ENCODE data around the gene IFNAR2.

IFNAR2 gene

GRCh38 chr21:33189237-33189636, 40.5 kb upstream of the IFNAR2 start:
- H4K20me1 ChIP-seq (ENCODE audit: insufficient read depth, low read length) = no peaks in the 10 kb centered on the region
- H3K79me2 ChIP-seq (ENCODE audit: low read length) = no peaks in the 10 kb centered on the region
- no peak overlapping the region for H2AFZ ChIP-seq (ENCODE audit: low read length)
- no peaks in the 10 kb centered on the region for H3F3A ChIP-seq (ENCODE audit: insufficient read depth, low read length)
- no peaks in the 10 kb centered on the region for H3K9me2 ChIP-seq (replicated peaks; ENCODE audit: insufficient read depth, low read length)
- no peak overlapping the region for H3K4me2 ChIP-seq (ENCODE audit: low read depth, low read length)
- H3K27ac ChIP-seq (ENCODE audit: low read length) = no peak overlapping the region
- no peaks in the 10 kb centered on the region for H3K36me3 ChIP-seq (replicated peaks; ENCODE audit: insufficient read depth, low read length)
- no peaks in the 10 kb centered on the region for H3K27me3 ChIP-seq (replicated peaks; ENCODE audit: insufficient read depth, low read length)
- no peak overlapping the region for H3K9ac ChIP-seq (ENCODE audit: low read length)
- H3K4me1 ChIP-seq (ENCODE audit: low read length) = 0 out of 2 replicates have a peak, but pooled peaks cover 3% of the 10 kb centered on the region
- no peak for DNase-seq
- H3K4me3 ChIP-seq (ENCODE audit: low read length) = no peak overlapping the region
- no peaks in the 10 kb centered on the region for H3K9me3 ChIP-seq (replicated peaks; ENCODE audit: insufficient read depth, low read length)
- TF ChIP-seq, protein P1, sequence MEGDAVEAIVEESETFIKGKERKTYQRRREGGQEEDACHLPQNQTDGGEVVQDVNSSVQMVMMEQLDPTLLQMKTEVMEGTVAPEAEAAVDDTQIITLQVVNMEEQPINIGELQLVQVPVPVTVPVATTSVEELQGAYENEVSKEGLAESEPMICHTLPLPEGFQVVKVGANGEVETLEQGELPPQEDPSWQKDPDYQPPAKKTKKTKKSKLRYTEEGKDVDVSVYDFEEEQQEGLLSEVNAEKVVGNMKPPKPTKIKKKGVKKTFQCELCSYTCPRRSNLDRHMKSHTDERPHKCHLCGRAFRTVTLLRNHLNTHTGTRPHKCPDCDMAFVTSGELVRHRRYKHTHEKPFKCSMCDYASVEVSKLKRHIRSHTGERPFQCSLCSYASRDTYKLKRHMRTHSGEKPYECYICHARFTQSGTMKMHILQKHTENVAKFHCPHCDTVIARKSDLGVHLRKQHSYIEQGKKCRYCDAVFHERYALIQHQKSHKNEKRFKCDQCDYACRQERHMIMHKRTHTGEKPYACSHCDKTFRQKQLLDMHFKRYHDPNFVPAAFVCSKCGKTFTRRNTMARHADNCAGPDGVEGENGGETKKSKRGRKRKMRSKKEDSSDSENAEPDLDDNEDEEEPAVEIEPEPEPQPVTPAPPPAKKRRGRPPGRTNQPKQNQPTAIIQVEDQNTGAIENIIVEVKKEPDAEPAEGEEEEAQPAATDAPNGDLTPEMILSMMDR (IDR thresholded peaks at IDR 0.05; ENCODE audit: low read length) = no peak
- TF ChIP-seq EZH2phosphoT487 (IDR thresholded peaks at IDR 0.05; ENCODE audit: low read length) (no peak), EZH2 (optimal IDR thresholded peaks at IDR 0.05; ENCODE audit: low read depth, low read length) (no peak)

DNA sequence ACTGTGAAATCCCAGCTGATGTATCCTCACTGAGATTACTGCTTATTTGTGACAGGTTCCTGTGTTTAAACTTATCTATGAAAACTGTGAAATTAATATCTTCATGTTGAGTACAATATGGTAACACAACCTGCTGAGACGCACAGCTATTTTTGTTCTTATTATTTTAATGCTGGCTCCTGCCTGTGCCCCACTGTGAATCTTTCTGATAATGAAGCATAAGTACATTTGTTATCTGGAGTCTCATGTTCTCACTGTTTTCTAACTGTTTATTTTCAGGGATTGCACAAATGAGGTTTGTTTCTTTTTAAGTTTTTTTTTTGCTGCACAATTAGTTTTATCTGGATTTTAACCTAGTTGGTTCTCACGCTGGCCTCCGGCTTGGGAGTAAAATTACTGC, 39.9 kb upstream of the IFNAR2 start:
- Histone ChIP-seq H3K9me3 (replicated peaks; ENCODE audit: insufficient read depth, low read length) (no peaks in the 10 kb centered on the region), H3K4me3 (ENCODE audit: low read length) (no peak overlapping the region), H3K27ac (ENCODE audit: low read length) (no peak overlapping the region), H3K4me2 (ENCODE audit: low read depth, low read length) (no peak overlapping the region), H3K9me2 (replicated peaks; ENCODE audit: insufficient read depth, low read length) (no peaks in the 10 kb centered on the region), H4K20me1 (ENCODE audit: insufficient read depth, low read length) (no peaks in the 10 kb centered on the region), H3K79me2 (ENCODE audit: low read length) (no peaks in the 10 kb centered on the region), H3K36me3 (replicated peaks; ENCODE audit: insufficient read depth, low read length) (no peaks in the 10 kb centered on the region), H3K27me3 (replicated peaks; ENCODE audit: insufficient read depth, low read length) (no peaks in the 10 kb centered on the region), H3K9ac (ENCODE audit: low read length) (no peak overlapping the region), H2AFZ (ENCODE audit: low read length) (no peak overlapping the region), H3F3A (ENCODE audit: insufficient read depth, low read length) (no peaks in the 10 kb centered on the region), H3K4me1 (ENCODE audit: low read length) (0 out of 2 replicates have a peak, but pooled peaks cover 3% of the 10 kb centered on the region)
- TF ChIP-seq EZH2phosphoT487 (IDR thresholded peaks at IDR 0.05; ENCODE audit: low read length) (no peak), EZH2 (optimal IDR thresholded peaks at IDR 0.05; ENCODE audit: low read depth, low read length) (no peak)
- TF ChIP-seq, protein P1 (IDR thresholded peaks at IDR 0.05; ENCODE audit: low read length) = no peak
- no peak for DNase-seq

DNA sequence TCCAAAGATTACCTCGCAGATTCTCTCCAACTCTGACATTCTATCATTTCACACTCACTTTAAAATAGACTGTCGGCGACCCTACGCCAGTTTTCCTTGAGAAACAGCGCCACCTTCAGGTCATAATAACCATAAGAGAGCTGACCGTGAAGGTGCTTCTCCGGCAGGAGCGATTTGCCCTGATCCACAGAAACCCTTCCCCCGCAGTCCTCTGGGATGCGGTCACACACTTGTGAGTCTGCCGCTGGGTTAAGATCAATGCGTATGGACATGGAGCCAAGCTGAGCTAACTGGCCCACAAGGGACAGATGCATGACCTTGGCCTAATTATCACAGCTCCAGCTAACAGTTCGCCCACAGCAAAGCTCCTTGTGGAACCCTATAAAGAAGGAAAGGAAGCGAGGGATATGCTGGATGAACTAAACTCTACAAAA, 32.8 kb upstream of the IFNAR2 start:
- Histone ChIP-seq H3K9ac (ENCODE audit: low read length) (no peak overlapping the region), H3K79me2 (ENCODE audit: low read length) (no peaks in the 10 kb centered on the region), H3F3A (ENCODE audit: insufficient read depth, low read length) (no peaks in the 10 kb centered on the region), H3K4me3 (ENCODE audit: low read length) (no peak overlapping the region), H2AFZ (ENCODE audit: low read length) (peak overlapping the region; percentile 13), H3K27me3 (replicated peaks; ENCODE audit: insufficient read depth, low read length) (no peaks in the 10 kb centered on the region), H3K27ac (ENCODE audit: low read length) (no peak overlapping the region), H4K20me1 (ENCODE audit: insufficient read depth, low read length) (no peaks in the 10 kb centered on the region), H3K36me3 (replicated peaks; ENCODE audit: insufficient read depth, low read length) (no peaks in the 10 kb centered on the region), H3K4me1 (ENCODE audit: low read length) (peaks cover 13% of the 10 kb centered on the region), H3K9me2 (replicated peaks; ENCODE audit: insufficient read depth, low read length) (no peaks in the 10 kb centered on the region), H3K9me3 (replicated peaks; ENCODE audit: insufficient read depth, low read length) (no peaks in the 10 kb centered on the region), H3K4me2 (ENCODE audit: low read depth, low read length) (peak overlapping the region; percentile 34; the same call in 1 of the 2 replicates)
- TF ChIP-seq, protein P1 (IDR thresholded peaks at IDR 0.05; ENCODE audit: low read length) = peak; percentile 93
- TF ChIP-seq EZH2 (optimal IDR thresholded peaks at IDR 0.05; ENCODE audit: low read depth, low read length) = no peak
- TF ChIP-seq EZH2phosphoT487 (IDR thresholded peaks at IDR 0.05; ENCODE audit: low read length) = no peak
- DNase-seq = peak; percentile 81

Measured in MM.1S (cell line).